CD8-positive, alpha-beta memory T cell (primary cell): Measurements from ENCODE around the gene FAM193B. TPM values are rescaled to one million over a fixed set of nuclear protein-coding genes. Genes with fewer than 3 reads are reported as not detected.

Source experiments
- CTCF ChIA-PET: fragments of 350-600 bp; sonication (Branson Sonifier 250); formaldehyde crosslinking; loops from one replicate; lab custom pipeline; 2021; ENCODE audit warnings: antibody characterized with exemption; lab: Charles Lee
- POLR2A ChIA-PET: fragments of 350-600 bp; sonication (Branson Sonifier 250); formaldehyde crosslinking; loops from one replicate; lab custom pipeline; 2021; ENCODE audit warnings: antibody characterized with exemption; lab: Charles Lee
- DNase-seq, 5 donors: peaks; one replicate each; pipeline versions ENCODE4 v3.0.0 to v3.0.0-alpha.2; 2020 to 2022; ENCODE audit warnings: mixed read lengths in 1 of 5
- H3K27ac ChIP-seq: one replicate; pipeline ENCODE4 v1.7.0; 2013; ENCODE audit warnings: low read depth, mild to moderate bottlenecking, low read length, moderate library complexity
- H3K27me3 ChIP-seq: 2 replicates; pipeline ENCODE4 v1.7.0; 2013; ENCODE audit warnings: low read length, mild to moderate bottlenecking; ENCODE audit not compliant: insufficient read depth, poor library complexity, severe bottlenecking
- H3K36me3 ChIP-seq: 2 replicates; pipeline ENCODE4 v1.7.0; 2013; ENCODE audit warnings: mild to moderate bottlenecking, low read length, moderate library complexity; ENCODE audit not compliant: insufficient read depth
- H3K4me1 ChIP-seq: 2 replicates; pipeline ENCODE4 v1.7.0; 2013; ENCODE audit warnings: mild to moderate bottlenecking, low read length, moderate library complexity; ENCODE audit not compliant: insufficient read depth
- H3K4me3 ChIP-seq: 2 replicates; pipeline ENCODE4 v1.7.0; 2013; ENCODE audit warnings: mild to moderate bottlenecking, low read length
- H3K9me3 ChIP-seq: 2 replicates; pipeline ENCODE4 v1.7.0; 2013; ENCODE audit warnings: mild to moderate bottlenecking, low read length
- H3K27ac Mint-ChIP-seq, 8 donors: one replicate each; pipeline ENCODE4 v1.8.0; 2020 to 2021; ENCODE audit warnings: mixed read lengths in 8 of 8, mild to moderate bottlenecking in 6 of 8, inconsistent platforms in 3 of 8, moderate library complexity in 3 of 8
- H3K27me3 Mint-ChIP-seq, 2 donors: one replicate each; pipeline ENCODE4 v1.8.0; 2020 to 2021; ENCODE audit warnings: mixed read lengths in 2 of 2, mild to moderate bottlenecking in 1 of 2, moderate library complexity in 1 of 2
- H3K36me3 Mint-ChIP-seq, 3 donors: one replicate each; pipeline ENCODE4 v1.8.0; 2020 to 2021; ENCODE audit warnings: mixed read lengths in 3 of 3, inconsistent platforms in 1 of 3, mild to moderate bottlenecking in 1 of 3
- H3K4me1 Mint-ChIP-seq, 3 donors: one replicate each; pipeline ENCODE4 v1.8.0; 2020 to 2021; ENCODE audit warnings: mixed read lengths in 3 of 3, inconsistent platforms in 1 of 3, mild to moderate bottlenecking in 1 of 3
- H3K4me3 Mint-ChIP-seq, 7 donors: one replicate each; pipeline ENCODE4 v1.8.0; 2020 to 2021; ENCODE audit warnings: mixed read lengths in 7 of 7, mild to moderate bottlenecking in 6 of 7, moderate library complexity in 4 of 7, inconsistent platforms in 2 of 7
- H3K9me3 Mint-ChIP-seq, 5 donors: one replicate each; pipeline ENCODE4 v1.8.0; 2020 to 2022; ENCODE audit warnings: mixed read lengths in 5 of 5, mild to moderate bottlenecking in 3 of 5, moderate library complexity in 2 of 5, inconsistent platforms in 1 of 5
- polyA plus RNA-seq: library from polyadenylated mRNA; unstranded; fragments of 300-500 nt; fragmentation: Illumina TruSeq; gene quantifications from one replicate; pipeline ENCODE4 v1.2.3, GENCODE V29; 2021
- total RNA-seq, 2 experiments: library from RNA; stranded (reverse); gene quantifications; one replicate each; pipeline ENCODE4 v1.2.3, GENCODE V29; 2021

The FAM193B gene
- total and polyA plus RNA-seq, 3 experiments from 2014 or later: 8.5 to 76.6 (median 72.9) TPM

- no peak for DNase-seq
- Mint-ChIP-seq H3K27me3 (no peaks in the 10 kb centered on the region), H3K36me3 (peaks cover 0 to 25% (median 4%) of the 10 kb centered on the region in 3 donors), H3K9me3 (no peaks in the 10 kb centered on the region), H3K4me3 (peak overlapping the region in 1 of 7 donors; percentile 54), H3K4me1 (peaks cover 0 to 23% (median 7%) of the 10 kb centered on the region in 3 donors), H3K27ac (no peak overlapping the region)
- no peaks in the 10 kb centered on the region for H3K36me3 ChIP-seq
- no peaks in the 10 kb centered on the region for H3K27me3 ChIP-seq
- no peak overlapping the region for H3K4me3 ChIP-seq
- H3K27ac ChIP-seq: no peak overlapping the region
- POLR2A ChIA-PET: no interaction called here
- no peaks in the 10 kb centered on the region for H3K9me3 ChIP-seq
- peaks cover 6% of the 10 kb centered on the region for H3K4me1 ChIP-seq
- CTCF ChIA-PET: interaction anchor here (1.3 to 2.1 kb wide), 2 partner anchors 10 to 102 kb away, joined by 3 to 16 read pairs; no protein-coding TSS in a partner anchor
Observed at GRCh38 chr5:177491429-177491945, 62.9 kb downstream of the FAM193B start.

GRCh38 chr5:177490992-177491391, 63.4 kb downstream of the FAM193B start:
- POLR2A ChIA-PET: no interaction called here
- no peak overlapping the region for H3K4me3 Mint-ChIP-seq
- Histone ChIP-seq H3K27me3 (no peaks in the 10 kb centered on the region), H3K4me3 (no peak overlapping the region), H3K4me1 (peaks cover 2% of the 10 kb centered on the region), H3K36me3 (no peaks in the 10 kb centered on the region), H3K9me3 (no peaks in the 10 kb centered on the region), H3K27ac (no peak overlapping the region)
- no peaks in the 10 kb centered on the region for H3K9me3 Mint-ChIP-seq
- CTCF ChIA-PET: interaction anchor here (1.3 to 2.2 kb wide), 3 partner anchors 13 to 102 kb away, joined by 3 to 7 read pairs (median 4); no protein-coding TSS in a partner anchor
- DNase-seq: no peak
- peaks cover 0 to 25% (median 4%) of the 10 kb centered on the region in 3 donors for H3K36me3 Mint-ChIP-seq
- peaks cover 0 to 18% (median 3%) of the 10 kb centered on the region in 3 donors for H3K4me1 Mint-ChIP-seq
- H3K27me3 Mint-ChIP-seq: no peaks in the 10 kb centered on the region
- no peak overlapping the region for H3K27ac Mint-ChIP-seq

GRCh38 chr5:177490311-177490991, 63.9 kb downstream of the FAM193B start:
- ChIA-PET POLR2A (no interaction called here), CTCF (interaction anchor here (1.0 to 2.2 kb wide), 5 partner anchors 9 to 101 kb away, joined by 3 to 7 read pairs (median 4); no protein-coding TSS in a partner anchor)
- H3K27me3 Mint-ChIP-seq: no peaks in the 10 kb centered on the region

GRCh38 chr5:177489119-177489716, 65.1 kb downstream of the FAM193B start:
- Mint-ChIP-seq H3K27me3 (no peaks in the 10 kb centered on the region), H3K36me3 (peaks cover 0 to 26% (median 4%) of the 10 kb centered on the region in 3 donors), H3K4me1 (peaks cover 0 to 8% (median 2%) of the 10 kb centered on the region in 3 donors), H3K4me3 (no peak overlapping the region), H3K27ac (no peak overlapping the region), H3K9me3 (no peaks in the 10 kb centered on the region)
- POLR2A ChIA-PET: interaction anchor here (1.1 kb wide), 1 partner anchor 8 kb away, joined by 4 read pairs; the partner anchor contains the start of gene PDLIM7
- DNase-seq: no peak
- Histone ChIP-seq H3K27me3 (no peaks in the 10 kb centered on the region), H3K36me3 (no peaks in the 10 kb centered on the region), H3K4me1 (no peaks in the 10 kb centered on the region), H3K4me3 (no peak overlapping the region), H3K27ac (no peak overlapping the region), H3K9me3 (no peaks in the 10 kb centered on the region)
- CTCF ChIA-PET: interaction anchor here (1.6 to 2.2 kb wide), 4 partner anchors 11 to 34 kb away, joined by 4 to 10 read pairs (median 6); no protein-coding TSS in a partner anchor

More at GRCh38 chr5:177490311-177490991, 63.9 kb downstream of the FAM193B start:
- Mint-ChIP-seq H3K4me3 (no peak overlapping the region), H3K27ac (peak overlapping the region in 1 of 8 donors; percentile 33), H3K9me3 (no peaks in the 10 kb centered on the region), H3K4me1 (peaks cover 0 to 13% (median 2%) of the 10 kb centered on the region in 3 donors), H3K36me3 (peaks cover 0 to 26% (median 4%) of the 10 kb centered on the region in 3 donors)
- H3K27ac ChIP-seq: no peak overlapping the region
- H3K4me3 ChIP-seq: no peak overlapping the region
- H3K36me3 ChIP-seq: no peaks in the 10 kb centered on the region
- no peaks in the 10 kb centered on the region for H3K27me3 ChIP-seq
- no peaks in the 10 kb centered on the region for H3K4me1 ChIP-seq
- DNase-seq: no peak
- no peaks in the 10 kb centered on the region for H3K9me3 ChIP-seq

GRCh38 chr5:177487975-177488374, 66.4 kb downstream of the FAM193B start:
- ChIA-PET POLR2A (interaction anchor here (1.1 kb wide), 1 partner anchor 9 kb away, joined by 4 read pairs; the partner anchor contains the start of gene PDLIM7), CTCF (interaction anchor here (1.3 to 1.6 kb wide), 2 partner anchors 14 to 32 kb away, joined by 3 to 10 read pairs; no protein-coding TSS in a partner anchor)
- H3K9me3 Mint-ChIP-seq: no peaks in the 10 kb centered on the region
- H3K27ac Mint-ChIP-seq: no peak overlapping the region
- H3K4me3 ChIP-seq: no peak overlapping the region
- H3K27ac ChIP-seq: no peak overlapping the region
- H3K9me3 ChIP-seq: no peaks in the 10 kb centered on the region
- no peak for DNase-seq
- no peaks in the 10 kb centered on the region for H3K36me3 ChIP-seq
- H3K4me3 Mint-ChIP-seq: no peak overlapping the region
- H3K4me1 Mint-ChIP-seq: peaks cover 0 to 2% (median 0%) of the 10 kb centered on the region in 3 donors
- peaks cover 0 to 25% (median 4%) of the 10 kb centered on the region in 3 donors for H3K36me3 Mint-ChIP-seq
- no peaks in the 10 kb centered on the region for H3K27me3 ChIP-seq
- no peaks in the 10 kb centered on the region for H3K4me1 ChIP-seq
- H3K27me3 Mint-ChIP-seq: no peaks in the 10 kb centered on the region

- Histone ChIP-seq H3K9me3 (no peaks in the 10 kb centered on the region), H3K36me3 (no peaks in the 10 kb centered on the region), H3K4me3 (no peak overlapping the region), H3K27ac (no peak overlapping the region), H3K27me3 (no peaks in the 10 kb centered on the region), H3K4me1 (no peaks in the 10 kb centered on the region)
- H3K36me3 Mint-ChIP-seq: peaks cover 0 to 19% (median 0%) of the 10 kb centered on the region in 3 donors
- no peaks in the 10 kb centered on the region for H3K9me3 Mint-ChIP-seq
- ChIA-PET CTCF (interaction anchor here (0.6 to 1.3 kb wide), 2 partner anchors 15 to 38 kb away, joined by 3 read pairs; no protein-coding TSS in a partner anchor), POLR2A (no interaction called here)
- DNase-seq: no peak
- no peak overlapping the region for H3K27ac Mint-ChIP-seq
- no peaks in the 10 kb centered on the region for H3K4me1 Mint-ChIP-seq
- no peak overlapping the region for H3K4me3 Mint-ChIP-seq
- H3K27me3 Mint-ChIP-seq: no peaks in the 10 kb centered on the region
Observed at GRCh38 chr5:177487144-177487543, 67.2 kb downstream of the FAM193B start.

GRCh38 chr5:177486256-177486655, 68.1 kb downstream of the FAM193B start:
- Mint-ChIP-seq H3K4me1 (no peaks in the 10 kb centered on the region), H3K4me3 (no peak overlapping the region), H3K9me3 (no peaks in the 10 kb centered on the region), H3K27me3 (no peaks in the 10 kb centered on the region), H3K36me3 (peaks cover 0 to 19% (median 0%) of the 10 kb centered on the region in 3 donors), H3K27ac (no peak overlapping the region)
- Histone ChIP-seq H3K27me3 (no peaks in the 10 kb centered on the region), H3K4me1 (no peaks in the 10 kb centered on the region), H3K9me3 (no peaks in the 10 kb centered on the region), H3K36me3 (no peaks in the 10 kb centered on the region), H3K4me3 (no peak overlapping the region), H3K27ac (no peak overlapping the region)
- DNase-seq: no peak
- POLR2A ChIA-PET: interaction anchor here (0.7 to 1.2 kb wide), 2 partner anchors 15 to 31 kb away, joined by 3 to 14 read pairs; no protein-coding TSS in a partner anchor
- CTCF ChIA-PET: no interaction called here
